Activated T-cell treated with anti-CD3 and anti-CD28 coated beads, Interleukin-2, amount 50 U/mL, for 24 hours (primary cell): ENCODE data around the gene ASAP2.
"Not testable (repeated sequence)": the region's sequence is repeated elsewhere in the genome, so short reads cannot be mapped to it uniquely, and the experiment has no call there.

Experiments
- DNase-seq: peaks from one replicate; pipeline ENCODE4 v3.0.0-alpha.2; 2020
- H3K27ac Mint-ChIP-seq: 2 replicates; pipeline ENCODE4 v1.8.0; 2020; ENCODE audit warnings: mild to moderate bottlenecking, mixed read lengths
- H3K27me3 Mint-ChIP-seq: 2 replicates; pipeline ENCODE4 v1.8.0; 2020; ENCODE audit warnings: mixed read lengths
- H3K36me3 Mint-ChIP-seq: 2 replicates; pipeline ENCODE4 v1.8.0; 2020; ENCODE audit warnings: low read depth, mixed read lengths
- H3K4me1 Mint-ChIP-seq: 2 replicates; pipeline ENCODE4 v1.8.0; 2020; ENCODE audit warnings: low read depth, mixed read lengths
- H3K4me3 Mint-ChIP-seq: 2 replicates; pipeline ENCODE4 v1.8.0; 2020; ENCODE audit warnings: mild to moderate bottlenecking, moderate library complexity, mixed read lengths
- H3K9me3 Mint-ChIP-seq: 2 replicates; pipeline ENCODE4 v1.8.0; 2020; ENCODE audit warnings: mixed read lengths

ASAP2 gene

GRCh38 chr2:9212661-9213411, 6.2 kb downstream of the ASAP2 start:
- Mint-ChIP-seq H3K4me1 (peaks cover 3% of the 10 kb centered on the region), H3K36me3 (no peaks in the 10 kb centered on the region), H3K27ac (no peak overlapping the region), H3K4me3 (no peak overlapping the region), H3K27me3 (peaks cover 58% of the 10 kb centered on the region), H3K9me3 (no peaks in the 10 kb centered on the region)
- no peak for DNase-seq

- no peaks in the 10 kb centered on the region for H3K36me3 Mint-ChIP-seq
- H3K4me3 Mint-ChIP-seq, result no peak overlapping the region
- H3K4me1 Mint-ChIP-seq, result no peaks in the 10 kb centered on the region
- DNase-seq, result no peak
- H3K27ac Mint-ChIP-seq, result no peak overlapping the region
- no peaks in the 10 kb centered on the region for H3K9me3 Mint-ChIP-seq
- peaks cover 56% of the 10 kb centered on the region for H3K27me3 Mint-ChIP-seq
Measured at GRCh38 chr2:9213477-9214051, 7.0 kb downstream of the ASAP2 start.

- Mint-ChIP-seq H3K27me3 (peaks cover 48% of the 10 kb centered on the region), H3K36me3 (no peaks in the 10 kb centered on the region), H3K4me1 (no peaks in the 10 kb centered on the region), H3K4me3 (no peak overlapping the region), H3K27ac (no peak overlapping the region), H3K9me3 (no peaks in the 10 kb centered on the region)
- no peak for DNase-seq
Measured at GRCh38 chr2:9214873-9215272, 8.3 kb downstream of the ASAP2 start.

GRCh38 chr2:9215680-9216079, 9.1 kb downstream of the ASAP2 start:
- Mint-ChIP-seq H3K27me3 (peaks cover 40% of the 10 kb centered on the region), H3K4me3 (no peak overlapping the region)
- no peak for DNase-seq

GRCh38 chr2:9216143-9216542, 9.5 kb downstream of the ASAP2 start:
- not testable (repeated sequence) for H3K4me1 Mint-ChIP-seq, H3K4me3 Mint-ChIP-seq, H3K36me3 Mint-ChIP-seq, H3K27ac Mint-ChIP-seq, DNase-seq, H3K9me3 Mint-ChIP-seq
- H3K27me3 Mint-ChIP-seq, result peaks cover 40% of the 10 kb centered on the region

More at GRCh38 chr2:9215680-9216079, 9.1 kb downstream of the ASAP2 start:
- H3K36me3 Mint-ChIP-seq, result no peaks in the 10 kb centered on the region
- H3K4me1 Mint-ChIP-seq, result no peaks in the 10 kb centered on the region
- H3K9me3 Mint-ChIP-seq, result no peaks in the 10 kb centered on the region
- no peak overlapping the region for H3K27ac Mint-ChIP-seq

GRCh38 chr2:9217838-9218770, 11.5 kb downstream of the ASAP2 start:
- DNase-seq, result no peak
- Mint-ChIP-seq H3K4me1 (no peaks in the 10 kb centered on the region), H3K9me3 (no peaks in the 10 kb centered on the region), H3K27ac (no peak overlapping the region), H3K4me3 (no peak overlapping the region), H3K36me3 (no peaks in the 10 kb centered on the region), H3K27me3 (peaks cover 23% of the 10 kb centered on the region)

- peaks cover 16% of the 10 kb centered on the region for H3K27me3 Mint-ChIP-seq
- H3K27ac Mint-ChIP-seq, result no peak overlapping the region
- H3K4me1 Mint-ChIP-seq, result no peaks in the 10 kb centered on the region
- no peak overlapping the region for H3K4me3 Mint-ChIP-seq
- H3K9me3 Mint-ChIP-seq, result no peaks in the 10 kb centered on the region
- no peak for DNase-seq
- H3K36me3 Mint-ChIP-seq, result no peaks in the 10 kb centered on the region
Measured at GRCh38 chr2:9219027-9219445, 12.4 kb downstream of the ASAP2 start.

GRCh38 chr2:9220201-9220600, 13.6 kb downstream of the ASAP2 start:
- DNase-seq, result no peak
- no peaks in the 10 kb centered on the region for H3K9me3 Mint-ChIP-seq
- no peak overlapping the region for H3K27ac Mint-ChIP-seq
- no peaks in the 10 kb centered on the region for H3K4me1 Mint-ChIP-seq
- H3K36me3 Mint-ChIP-seq, result no peaks in the 10 kb centered on the region
- no peak overlapping the region for H3K4me3 Mint-ChIP-seq
- peaks cover 16% of the 10 kb centered on the region for H3K27me3 Mint-ChIP-seq

- no peak overlapping the region for H3K27ac Mint-ChIP-seq
- H3K27me3 Mint-ChIP-seq, result peaks cover 16% of the 10 kb centered on the region
- H3K9me3 Mint-ChIP-seq, result no peaks in the 10 kb centered on the region
- H3K4me1 Mint-ChIP-seq, result no peaks in the 10 kb centered on the region
- H3K36me3 Mint-ChIP-seq, result no peaks in the 10 kb centered on the region
- H3K4me3 Mint-ChIP-seq, result no peak overlapping the region
- no peak for DNase-seq
Measured at GRCh38 chr2:9221223-9221622, 14.6 kb downstream of the ASAP2 start.

- no peak overlapping the region for H3K4me3 Mint-ChIP-seq
- H3K27ac Mint-ChIP-seq, result no peak overlapping the region
- DNase-seq, result no peak
- H3K27me3 Mint-ChIP-seq, result peaks cover 13% of the 10 kb centered on the region
- no peaks in the 10 kb centered on the region for H3K36me3 Mint-ChIP-seq
- H3K9me3 Mint-ChIP-seq, result no peaks in the 10 kb centered on the region
- no peaks in the 10 kb centered on the region for H3K4me1 Mint-ChIP-seq
Measured at GRCh38 chr2:9222239-9222892, 15.8 kb downstream of the ASAP2 start.

- H3K4me1 Mint-ChIP-seq, result no peaks in the 10 kb centered on the region
- H3K27ac Mint-ChIP-seq, result no peak overlapping the region
- no peaks in the 10 kb centered on the region for H3K9me3 Mint-ChIP-seq
- no peak for DNase-seq
- H3K36me3 Mint-ChIP-seq, result no peaks in the 10 kb centered on the region
- H3K27me3 Mint-ChIP-seq, result peaks cover 12% of the 10 kb centered on the region
- no peak overlapping the region for H3K4me3 Mint-ChIP-seq
Measured at GRCh38 chr2:9222893-9223287, 16.3 kb downstream of the ASAP2 start.

GRCh38 chr2:9225806-9226205, 19.2 kb downstream of the ASAP2 start:
- no peak for DNase-seq
- Mint-ChIP-seq H3K4me1 (no peaks in the 10 kb centered on the region), H3K9me3 (no peaks in the 10 kb centered on the region), H3K4me3 (no peak overlapping the region), H3K27me3 (peaks cover 19% of the 10 kb centered on the region), H3K27ac (no peak overlapping the region), H3K36me3 (no peaks in the 10 kb centered on the region)

- no peaks in the 10 kb centered on the region for H3K9me3 Mint-ChIP-seq
- H3K27me3 Mint-ChIP-seq, result peaks cover 25% of the 10 kb centered on the region
- H3K4me1 Mint-ChIP-seq, result no peaks in the 10 kb centered on the region
- DNase-seq, result no peak
- H3K4me3 Mint-ChIP-seq, result no peak overlapping the region
- no peaks in the 10 kb centered on the region for H3K36me3 Mint-ChIP-seq
- no peak overlapping the region for H3K27ac Mint-ChIP-seq
Measured at GRCh38 chr2:9226458-9227380, 20.1 kb downstream of the ASAP2 start.
